Stimulated activated CD4-positive, alpha-beta T cell treated with anti-CD3 and anti-CD28 coated beads, Interleukin-12 subunit alpha, Interleukin-12 subunit beta, amount 100 ng/mL, for 48 hours (primary cell): ENCODE measurements around the gene CDH4.

Experiments
- DNase-seq, 3 donors: peaks; one replicate each; pipeline ENCODE4 v3.0.0-alpha.2; 2020; ENCODE audit warnings: low read depth in 2 of 3, low spot score in 1 of 3

CDH4 gene

GRCh38 chr20:61769286-61769832, 517.3 kb downstream of the CDH4 start:
- DNase-seq = no peak

DNA sequence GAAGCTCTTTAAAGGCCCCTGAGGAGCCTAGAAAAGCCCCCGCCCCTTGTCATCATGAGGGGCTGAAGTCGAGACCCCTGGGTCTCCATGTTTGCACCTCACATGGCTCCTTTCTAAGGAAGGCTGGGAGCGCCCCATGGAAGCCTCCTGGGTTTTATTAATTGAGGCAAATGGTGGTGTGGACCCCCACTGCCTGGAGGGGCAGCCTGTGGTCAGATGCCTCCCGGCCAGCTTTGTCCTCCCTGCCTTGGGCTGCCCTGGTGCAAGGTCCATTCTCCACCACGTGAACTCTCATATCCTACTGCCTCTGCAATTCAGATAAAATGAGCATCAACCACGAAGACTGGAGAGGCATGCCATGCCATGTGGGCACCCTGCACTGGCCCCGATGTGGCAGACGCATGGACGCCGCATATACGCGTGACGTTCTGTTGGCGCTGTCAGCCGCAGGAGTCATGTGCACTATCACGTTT, 518.1 kb downstream of the CDH4 start:
- DNase-seq = no peak

DNA sequence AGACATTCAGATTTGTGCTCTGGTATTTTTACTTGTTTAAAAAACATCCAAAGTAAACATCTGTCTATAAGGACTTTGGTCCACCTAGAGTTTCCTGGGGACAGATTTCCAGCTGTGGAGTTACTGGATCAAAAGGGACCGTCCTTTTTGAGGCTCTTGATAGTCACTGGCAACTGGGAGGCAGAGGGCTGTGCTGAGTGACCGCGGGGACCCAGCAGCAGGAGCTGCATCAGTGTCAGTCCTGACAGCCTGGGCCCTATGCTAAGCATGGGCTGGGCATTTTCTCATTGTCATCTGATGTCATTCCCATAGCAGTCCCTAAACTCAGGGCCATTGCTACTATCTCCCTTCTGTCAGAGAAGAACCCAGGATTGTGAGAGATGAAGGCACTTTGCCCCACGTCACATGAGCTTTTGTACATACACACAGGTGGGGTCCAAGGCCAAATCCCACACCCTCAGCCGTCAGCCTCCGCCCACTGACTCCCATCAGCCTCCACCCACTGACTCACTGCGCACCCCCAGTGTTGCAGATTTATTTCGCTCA, 519.8 kb downstream of the CDH4 start:
- DNase-seq = no peak

- DNase-seq = no peak
Measured at GRCh38 chr20:61772828-61773631, 521.0 kb downstream of the CDH4 start.

DNA sequence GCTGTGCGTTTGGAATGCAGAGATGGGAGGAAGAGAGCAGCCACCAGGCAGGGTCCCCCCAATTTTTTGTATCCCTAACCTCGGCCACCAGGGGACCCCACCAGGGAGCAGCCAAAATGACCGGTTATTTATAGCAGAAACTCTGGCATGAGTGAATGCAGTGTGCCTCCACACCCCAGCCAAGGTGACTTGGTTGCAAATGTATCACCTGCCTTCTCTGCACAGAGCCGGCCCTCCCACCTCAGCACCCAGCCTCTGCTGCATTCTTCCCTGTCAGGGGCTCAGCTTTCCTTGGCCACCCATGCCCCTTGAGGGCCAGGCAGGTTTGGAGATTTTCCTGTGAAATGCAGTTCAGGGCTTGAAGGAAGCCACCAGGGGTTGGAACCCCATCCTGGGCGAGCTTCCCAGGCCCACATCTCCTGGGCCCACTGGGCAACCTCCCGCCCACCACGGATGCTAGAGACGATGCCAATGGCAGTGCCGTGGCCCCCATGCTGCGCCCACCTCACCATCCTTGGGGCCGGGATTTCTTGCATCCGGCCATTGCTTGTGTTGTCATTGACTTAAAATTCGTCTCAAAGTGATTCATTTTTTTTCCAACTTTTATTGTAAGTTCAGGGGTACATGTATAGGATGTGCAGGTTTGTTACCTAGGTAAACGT, 522.0 kb downstream of the CDH4 start:
- no peak for DNase-seq

DNA sequence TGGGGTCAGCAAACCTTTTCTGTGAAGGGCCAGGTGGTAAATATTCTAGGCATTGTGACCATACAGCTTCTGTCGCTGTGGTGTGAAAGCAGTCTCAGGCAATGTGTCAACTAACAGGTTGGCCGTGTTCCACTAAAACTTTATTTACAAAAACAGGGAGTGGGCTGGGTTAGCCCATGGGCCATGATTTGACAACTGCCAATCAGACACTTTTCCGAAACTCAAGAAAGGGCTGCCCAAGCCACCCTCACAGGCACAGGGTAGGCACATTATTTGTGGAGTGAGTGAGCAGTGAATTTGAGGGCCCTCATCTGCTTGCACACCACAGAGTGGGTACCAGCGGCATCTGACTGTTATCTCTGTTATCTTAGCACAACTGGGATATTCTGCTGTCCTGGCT, 523.4 kb downstream of the CDH4 start:
- DNase-seq = no peak

DNA sequence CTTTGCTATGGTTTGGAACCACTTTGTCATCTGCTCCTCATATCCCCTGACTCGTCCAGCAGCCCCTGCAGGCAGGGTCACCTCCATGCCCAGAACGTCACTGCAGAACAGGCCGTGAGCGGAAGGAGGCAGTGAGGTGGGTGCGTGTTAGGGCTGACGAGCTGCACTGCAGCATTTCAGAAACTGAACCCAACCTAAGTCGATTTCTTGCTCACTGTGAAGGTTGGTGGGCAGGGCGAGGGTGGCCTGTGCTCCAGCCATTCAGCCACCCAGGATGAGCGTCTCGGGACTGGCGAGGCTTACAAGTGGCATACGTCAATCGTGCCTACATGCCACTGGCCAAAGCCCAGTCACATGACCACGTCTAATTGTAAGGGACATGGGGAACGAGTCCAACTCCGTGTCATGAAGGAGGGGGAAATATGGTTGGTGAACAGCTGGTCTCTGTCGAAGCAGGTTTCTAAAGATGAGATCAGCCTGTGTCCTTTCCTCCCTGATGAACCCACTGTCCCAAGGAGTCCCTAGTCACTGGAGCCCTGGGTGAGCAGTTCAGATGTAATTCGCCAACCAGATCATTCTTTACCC, 524.5 kb downstream of the CDH4 start:
- DNase-seq = no peak

DNA sequence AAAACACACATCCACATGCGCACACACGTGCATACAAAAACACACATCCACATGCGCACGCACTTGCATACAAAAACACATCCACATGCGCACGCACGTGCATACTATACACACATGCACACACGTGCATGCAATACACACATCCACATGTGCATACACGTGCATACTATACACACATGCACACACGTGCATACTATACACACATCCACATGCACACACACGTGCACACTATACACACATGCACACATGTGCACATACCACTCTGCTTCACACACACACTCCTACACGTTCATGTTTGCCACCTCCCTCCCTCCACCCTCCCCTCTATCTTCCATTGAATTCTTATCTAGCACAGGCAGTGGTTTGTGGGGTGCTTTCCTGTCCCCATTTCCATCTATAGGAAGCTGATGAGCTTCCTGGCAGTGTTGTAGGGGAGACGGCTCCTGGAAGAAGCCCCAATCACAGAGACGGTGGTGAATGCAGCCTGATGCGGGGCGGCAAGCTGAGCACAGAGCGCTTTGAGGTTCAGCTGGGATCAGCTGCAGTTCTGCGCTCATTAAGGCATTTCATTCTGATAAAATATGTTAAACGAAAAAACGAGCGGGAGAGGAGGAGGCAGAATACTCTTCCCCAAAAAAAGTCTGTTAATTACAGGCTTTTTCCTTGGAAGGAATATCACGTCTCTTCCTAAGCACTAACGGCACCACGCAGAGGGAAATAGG, 525.9 kb downstream of the CDH4 start:
- no peak for DNase-seq

DNA sequence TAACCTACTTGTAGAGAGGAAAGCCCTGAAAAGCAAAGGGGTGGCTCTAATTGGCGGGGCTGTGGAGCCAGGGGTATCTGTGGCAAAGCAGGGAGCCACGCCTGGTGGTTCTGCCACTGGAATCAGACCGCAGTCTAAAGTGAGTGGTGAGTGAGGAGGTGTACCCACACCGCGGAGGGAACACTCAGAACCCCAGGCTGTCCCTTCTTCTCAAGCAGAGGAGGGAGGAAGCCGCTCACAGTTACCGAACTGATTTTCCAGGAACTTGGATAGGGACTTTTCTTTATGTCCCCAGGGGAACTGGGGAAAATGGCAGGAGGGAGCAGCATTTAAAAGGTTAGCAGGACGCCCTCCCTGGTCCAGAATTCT, 526.4 kb downstream of the CDH4 start:
- DNase-seq = no peak

DNA sequence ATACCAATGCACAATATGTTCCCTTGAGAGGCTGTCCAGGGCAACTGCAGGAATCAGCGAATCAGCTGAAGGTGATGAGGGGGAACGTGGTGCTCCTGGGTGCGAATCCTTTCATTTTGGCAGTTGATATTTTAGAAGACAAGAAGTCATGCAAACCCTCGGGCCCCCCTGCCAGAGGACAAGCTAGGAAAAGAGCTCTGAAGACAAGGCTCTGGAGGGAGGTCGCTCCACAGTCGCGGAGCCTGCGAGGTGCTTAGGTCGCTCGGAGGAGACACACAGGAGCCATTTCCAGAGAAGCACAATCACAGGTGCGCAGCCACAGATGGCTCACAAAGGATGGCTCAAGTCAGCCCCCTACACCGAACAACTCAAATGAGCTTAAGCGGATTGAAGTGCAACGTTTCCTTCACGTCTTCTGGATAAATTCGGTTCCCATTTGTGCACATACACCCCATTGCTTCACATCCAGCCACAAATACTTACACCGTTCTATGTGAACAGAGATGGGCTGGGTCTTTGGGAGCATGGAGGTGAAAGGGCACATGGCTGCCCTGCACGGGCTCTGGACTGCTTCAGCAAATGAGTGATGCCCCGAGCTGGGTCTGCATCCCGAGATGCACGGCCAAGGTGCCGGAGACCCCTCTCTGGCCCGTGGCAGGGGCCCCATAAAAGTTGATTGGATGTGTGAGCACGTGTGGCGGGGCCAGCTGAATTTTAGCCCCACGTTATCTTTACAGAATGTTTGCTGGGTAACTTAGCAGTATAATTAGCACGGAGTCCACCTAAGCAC, 527.3 kb downstream of the CDH4 start:
- no peak for DNase-seq

- no peak for DNase-seq
Measured at GRCh38 chr20:61780066-61780465, 528.0 kb downstream of the CDH4 start.

- DNase-seq = no peak
Measured at GRCh38 chr20:61784801-61785566, 532.9 kb downstream of the CDH4 start.

- no peak for DNase-seq
Measured at GRCh38 chr20:61785567-61785816, 533.4 kb downstream of the CDH4 start.

GRCh38 chr20:61786230-61786629, 534.2 kb downstream of the CDH4 start:
- no peak for DNase-seq

GRCh38 chr20:61788343-61788742, 536.3 kb downstream of the CDH4 start:
- DNase-seq = no peak

- no peak for DNase-seq
Measured at GRCh38 chr20:61789329-61789728, 537.3 kb downstream of the CDH4 start.

DNA sequence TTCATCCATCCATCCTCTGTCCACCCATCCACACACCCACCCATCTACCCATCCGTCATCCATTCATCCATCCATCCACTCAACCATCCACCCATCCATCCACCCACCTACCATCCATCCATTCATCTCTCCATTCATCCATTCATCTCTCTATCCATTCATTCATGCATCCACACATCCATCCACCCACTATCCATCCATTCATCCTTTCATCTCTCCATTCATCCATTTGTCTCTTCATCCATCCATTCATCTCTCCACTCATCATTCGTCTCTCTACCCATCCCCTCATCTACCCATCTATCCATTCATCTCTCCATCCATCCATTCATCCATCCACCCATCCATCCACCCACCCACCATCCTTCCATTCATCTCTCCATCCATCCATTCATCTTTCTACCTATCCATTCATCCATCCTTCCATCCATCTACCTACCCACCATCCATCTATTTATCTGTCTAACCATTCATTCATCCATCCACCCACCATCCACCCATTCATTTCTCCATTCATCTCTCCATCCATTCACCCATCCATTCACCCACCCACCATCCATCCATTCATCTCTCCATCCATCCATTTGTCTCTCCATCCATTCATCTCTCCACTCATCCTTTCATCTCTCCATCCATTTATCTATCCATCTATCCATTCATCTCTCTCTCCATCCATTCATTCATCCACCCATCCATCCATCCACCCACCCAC, 538.2 kb downstream of the CDH4 start:
- DNase-seq = no peak

- no peak for DNase-seq
Measured at GRCh38 chr20:61791995-61792394, 539.9 kb downstream of the CDH4 start.
